Erythroblast (primary cell): ENCODE data around the gene UBE3C.

Source experiments
- GATA1 ChIP-seq: IDR thresholded peaks from 2 replicates; pipeline ENCODE4 v1.6.1; 2011; ENCODE audit warnings: low read depth, mild to moderate bottlenecking, control low read depth, low read length, moderate library complexity
- POLR2A ChIP-seq: IDR thresholded peaks from 2 replicates; pipeline ENCODE4 v1.6.1; 2011; ENCODE audit warnings: mild to moderate bottlenecking, low read length

- no peak for TF ChIP-seq POLR2A
- TF ChIP-seq GATA1 = no peak
Observed at GRCh38 chr7:157112706-157113105, 26.0 kb upstream of the UBE3C start.
